Measurements from ENCODE around the gene TMEM163. TPM values are rescaled to one million over a fixed set of nuclear protein-coding genes. Genes with fewer than 3 reads are reported as not detected.

TMEM163 gene
- total RNA-seq, 1 donor: not detected

- H3K4me3 ChIP-seq (ENCODE audit: low read depth, low read length): no peak overlapping the region
- no peak for TF ChIP-seq CTCF (IDR thresholded peaks at IDR 0.05; ENCODE audit: insufficient read depth, low read depth, low read length)
Measured at GRCh38 chr2:134462791-134463698, 255.8 kb downstream of the TMEM163 start.

GRCh38 chr2:134462275-134462674 is 256.5 kb downstream of the TMEM163 start:
- TF ChIP-seq CTCF (IDR thresholded peaks at IDR 0.05; ENCODE audit: insufficient read depth, low read depth, low read length): no peak
- DNase-seq (ENCODE audit: low read depth): no peak
- no peak overlapping the region for H3K4me3 ChIP-seq (ENCODE audit: low read depth, low read length)

More at GRCh38 chr2:134462791-134463698, 255.8 kb downstream of the TMEM163 start:
- no peak for DNase-seq (ENCODE audit: low read depth)

- TF ChIP-seq CTCF (IDR thresholded peaks at IDR 0.05; ENCODE audit: insufficient read depth, low read depth, low read length): no peak
- no peak overlapping the region for H3K4me3 ChIP-seq (ENCODE audit: low read depth, low read length)
- no peak for DNase-seq (ENCODE audit: low read depth)
Measured at GRCh38 chr2:134461511-134461910, 257.3 kb downstream of the TMEM163 start.

- peak; percentile 60 for DNase-seq (ENCODE audit: low read depth)
- H3K4me3 ChIP-seq (ENCODE audit: low read depth, low read length): no peak overlapping the region
- peak; percentile 74 for TF ChIP-seq CTCF (IDR thresholded peaks at IDR 0.05; ENCODE audit: insufficient read depth, low read depth, low read length)
Measured at GRCh38 chr2:134460583-134460998, 258.2 kb downstream of the TMEM163 start.

- TF ChIP-seq CTCF (IDR thresholded peaks at IDR 0.05; ENCODE audit: insufficient read depth, low read depth, low read length): no peak
- H3K4me3 ChIP-seq (ENCODE audit: low read depth, low read length): no peak overlapping the region
Measured at GRCh38 chr2:134459706-134460406, 258.9 kb downstream of the TMEM163 start.

GRCh38 chr2:134458950-134459349 is 259.9 kb downstream of the TMEM163 start:
- no peak for DNase-seq (ENCODE audit: low read depth)
- H3K4me3 ChIP-seq (ENCODE audit: low read depth, low read length): no peak overlapping the region
- no peak for TF ChIP-seq CTCF (IDR thresholded peaks at IDR 0.05; ENCODE audit: insufficient read depth, low read depth, low read length)

More at GRCh38 chr2:134459706-134460406, 258.9 kb downstream of the TMEM163 start:
- no peak for DNase-seq (ENCODE audit: low read depth)
